Parathyroid adenoma (tissue), 2 donors: ENCODE measurements around the gene CLMP.

ENCODE experiments used
- H2AFZ ChIP-seq: fragments of 300-600 bp; sonication (generic); one replicate; pipeline ENCODE4 v1.7.0; 2017; ENCODE audit warnings: antibody characterized with exemption, mild to moderate bottlenecking
- H3K27ac ChIP-seq: fragments of 300-600 bp; sonication (generic); one replicate; pipeline ENCODE4 v1.7.0; 2017
- H3K27me3 ChIP-seq: fragments of 300-600 bp; sonication (generic); one replicate; pipeline ENCODE4 v1.7.0; 2017; ENCODE audit warnings: low read length; ENCODE audit not compliant: control insufficient read depth, insufficient read depth
- H3K36me3 ChIP-seq: fragments of 300-600 bp; sonication (generic); one replicate; pipeline ENCODE4 v1.7.0; 2017; ENCODE audit warnings: low read length; ENCODE audit not compliant: control insufficient read depth, insufficient read depth
- H3K4me1 ChIP-seq: fragments of 300-600 bp; sonication (generic); one replicate; pipeline ENCODE4 v1.7.0; 2017; ENCODE audit warnings: control low read depth
- H3K4me2 ChIP-seq: fragments of 300-600 bp; sonication (generic); one replicate; pipeline ENCODE4 v1.7.0; 2017; ENCODE audit warnings: low read length
- H3K4me3 ChIP-seq: fragments of 300-600 bp; sonication (generic); one replicate; pipeline ENCODE4 v1.7.0; 2017; ENCODE audit warnings: low read depth, low read length
- H3K79me2 ChIP-seq: fragments of 300-600 bp; sonication (generic); one replicate; pipeline ENCODE4 v1.7.0; 2017; ENCODE audit warnings: control low read depth
- H3K9ac ChIP-seq: fragments of 300-600 bp; sonication (generic); one replicate; pipeline ENCODE4 v1.7.0; 2017; ENCODE audit warnings: mild to moderate bottlenecking
- H3K9me3 ChIP-seq: fragments of 300-600 bp; sonication (generic); one replicate; pipeline ENCODE4 v1.7.0; 2017; ENCODE audit warnings: low read length; ENCODE audit not compliant: control insufficient read depth
- CTCF ChIP-seq: fragments of 300-600 bp; sonication (generic); IDR thresholded peaks from one replicate; pipeline ENCODE4 v1.7.0; 2017; ENCODE audit warnings: antibody characterized with exemption, mild to moderate bottlenecking
- donor health status: primary hyperparathyroidism.

Gene CLMP

GRCh38 chr11:123214396-123214795, 19.3 kb upstream of the CLMP start:
- H3K36me3 ChIP-seq = no peaks in the 10 kb centered on the region
- no peak overlapping the region for H3K4me3 ChIP-seq
- no peak overlapping the region for H3K9ac ChIP-seq
- no peak overlapping the region for H3K4me2 ChIP-seq
- H3K9me3 ChIP-seq = no peaks in the 10 kb centered on the region
- H3K4me1 ChIP-seq = no peaks in the 10 kb centered on the region
- H3K27ac ChIP-seq = no peak overlapping the region
- TF ChIP-seq CTCF = no peak
- H3K27me3 ChIP-seq = no peaks in the 10 kb centered on the region
- no peaks in the 10 kb centered on the region for H3K79me2 ChIP-seq
- H2AFZ ChIP-seq = no peak overlapping the region

- Histone ChIP-seq H3K4me1 (no peaks in the 10 kb centered on the region), H3K27me3 (no peaks in the 10 kb centered on the region), H3K36me3 (no peaks in the 10 kb centered on the region), H3K79me2 (no peaks in the 10 kb centered on the region), H3K4me3 (no peak overlapping the region), H2AFZ (no peak overlapping the region), H3K9ac (no peak overlapping the region), H3K9me3 (no peaks in the 10 kb centered on the region), H3K27ac (no peak overlapping the region), H3K4me2 (no peak overlapping the region)
- no peak for TF ChIP-seq CTCF
Measured at GRCh38 chr11:123213307-123213771, 18.3 kb upstream of the CLMP start.

GRCh38 chr11:123212406-123212805, 17.4 kb upstream of the CLMP start:
- H3K36me3 ChIP-seq = no peaks in the 10 kb centered on the region
- no peak overlapping the region for H3K4me3 ChIP-seq
- no peaks in the 10 kb centered on the region for H3K27me3 ChIP-seq
- H3K9ac ChIP-seq = no peak overlapping the region
- no peak for TF ChIP-seq CTCF
- H3K4me1 ChIP-seq = no peaks in the 10 kb centered on the region
- no peaks in the 10 kb centered on the region for H3K79me2 ChIP-seq
- H3K4me2 ChIP-seq = no peak overlapping the region
- H3K27ac ChIP-seq = no peak overlapping the region
- no peak overlapping the region for H2AFZ ChIP-seq
- H3K9me3 ChIP-seq = no peaks in the 10 kb centered on the region

- no peaks in the 10 kb centered on the region for H3K27me3 ChIP-seq
- no peak overlapping the region for H3K4me3 ChIP-seq
- no peaks in the 10 kb centered on the region for H3K36me3 ChIP-seq
- no peak overlapping the region for H3K27ac ChIP-seq
- no peak overlapping the region for H3K4me2 ChIP-seq
- H3K79me2 ChIP-seq = no peaks in the 10 kb centered on the region
- H3K4me1 ChIP-seq = no peaks in the 10 kb centered on the region
- no peak overlapping the region for H2AFZ ChIP-seq
- no peaks in the 10 kb centered on the region for H3K9me3 ChIP-seq
- H3K9ac ChIP-seq = no peak overlapping the region
- no peak for TF ChIP-seq CTCF
Measured at GRCh38 chr11:123211981-123212380, 16.9 kb upstream of the CLMP start.

GRCh38 chr11:123211149-123211852, 16.3 kb upstream of the CLMP start:
- H3K79me2 ChIP-seq = no peaks in the 10 kb centered on the region
- no peak overlapping the region for H3K27ac ChIP-seq
- no peak for TF ChIP-seq CTCF
- no peaks in the 10 kb centered on the region for H3K36me3 ChIP-seq
- no peaks in the 10 kb centered on the region for H3K4me1 ChIP-seq
- no peaks in the 10 kb centered on the region for H3K9me3 ChIP-seq
- H3K27me3 ChIP-seq = no peaks in the 10 kb centered on the region
- H3K9ac ChIP-seq = no peak overlapping the region
- no peak overlapping the region for H3K4me3 ChIP-seq
- H2AFZ ChIP-seq = no peak overlapping the region
- no peak overlapping the region for H3K4me2 ChIP-seq
